Stimulated activated memory B cell treated with anti-CD40 and anti-IgM and Interleukin-4, amounts not matched to agents 10 μg/mL and 1 μg/mL and 100 μg/mL, for 72 hours (primary cell): ENCODE data around the gene DIPK1C.

ENCODE experiments used
- ATAC-seq: fragments of 150-1000 bp; cut with Tn5 transposase; 2 replicates; pipeline ENCODE4 v1.10.0; 2021
- H3K27ac Mint-ChIP-seq: one replicate; pipeline ENCODE4 v1.8.0; 2022; ENCODE audit warnings: mild to moderate bottlenecking, mixed read lengths
- H3K27me3 Mint-ChIP-seq: one replicate; pipeline ENCODE4 v1.8.0; 2022; ENCODE audit warnings: mixed read lengths
- H3K36me3 Mint-ChIP-seq: one replicate; pipeline ENCODE4 v1.8.0; 2022; ENCODE audit warnings: mixed read lengths
- H3K4me1 Mint-ChIP-seq: one replicate; pipeline ENCODE4 v1.8.0; 2022; ENCODE audit warnings: mixed read lengths
- H3K4me3 Mint-ChIP-seq: one replicate; pipeline ENCODE4 v1.8.0; 2022; ENCODE audit warnings: mild to moderate bottlenecking, moderate library complexity, mixed read lengths
- H3K9me3 Mint-ChIP-seq: one replicate; pipeline ENCODE4 v1.8.0; 2022; ENCODE audit warnings: mixed read lengths

The DIPK1C gene

GRCh38 chr18:74493689-74494088 is 36.6 kb upstream of the DIPK1C start:
- Mint-ChIP-seq H3K27me3 (no peaks in the 10 kb centered on the region), H3K4me3 (no peak overlapping the region), H3K4me1 (peaks cover 17% of the 10 kb centered on the region), H3K27ac (no peak overlapping the region), H3K36me3 (no peaks in the 10 kb centered on the region), H3K9me3 (no peaks in the 10 kb centered on the region)
- no peak for ATAC-seq

GRCh38 chr18:74492259-74492658 is 35.2 kb upstream of the DIPK1C start:
- Mint-ChIP-seq H3K4me1 (peaks cover 6% of the 10 kb centered on the region), H3K27ac (no peak overlapping the region), H3K4me3 (no peak overlapping the region), H3K36me3 (no peaks in the 10 kb centered on the region), H3K9me3 (no peaks in the 10 kb centered on the region), H3K27me3 (peaks cover 6% of the 10 kb centered on the region)
- no peak for ATAC-seq

DNA sequence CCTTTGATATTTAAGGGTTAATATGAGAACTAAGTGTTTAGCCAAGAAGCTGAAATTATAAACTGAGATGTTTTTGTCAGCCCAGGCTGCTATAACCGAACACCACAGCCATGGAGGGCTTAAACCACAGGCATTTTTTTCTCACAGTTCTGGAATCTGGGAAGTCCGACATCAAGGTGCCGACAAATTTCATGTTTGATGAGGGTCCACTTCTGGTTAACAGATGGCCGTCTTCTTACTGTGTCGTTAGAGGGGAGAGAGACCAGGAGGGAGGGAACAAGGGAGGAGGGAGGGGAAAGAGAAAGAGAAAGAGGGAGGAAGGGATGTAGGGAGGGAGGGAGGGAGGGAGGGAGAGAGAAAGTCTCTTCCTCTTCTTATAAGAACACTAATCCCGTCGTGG is 32.6 kb upstream of the DIPK1C start:
- no peaks in the 10 kb centered on the region for H3K9me3 Mint-ChIP-seq
- H3K4me3 Mint-ChIP-seq, result no peak overlapping the region
- H3K27me3 Mint-ChIP-seq, result peaks cover 20% of the 10 kb centered on the region
- peaks cover 3% of the 10 kb centered on the region for H3K4me1 Mint-ChIP-seq
- H3K27ac Mint-ChIP-seq, result no peak overlapping the region
- no peak for ATAC-seq
- H3K36me3 Mint-ChIP-seq, result no peaks in the 10 kb centered on the region

DNA sequence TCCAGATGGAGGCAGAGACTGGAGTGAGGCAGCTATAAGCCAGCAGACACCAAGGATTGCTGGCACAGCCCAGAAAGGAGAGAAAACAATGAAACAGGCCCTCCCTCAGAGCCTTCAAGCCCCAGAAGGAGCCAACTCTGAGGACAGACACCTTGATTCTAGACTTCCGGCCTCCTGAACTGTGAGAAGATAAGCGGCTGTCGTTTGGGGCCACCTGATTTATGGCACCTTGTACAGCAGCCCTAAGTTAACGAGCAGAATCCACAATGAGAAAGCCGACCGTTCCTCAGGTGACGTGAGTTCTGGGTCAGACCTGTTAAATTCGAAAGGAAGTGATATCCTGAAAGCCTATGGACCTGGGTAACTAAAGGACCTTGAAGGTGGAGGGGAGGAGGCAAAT is 31.8 kb upstream of the DIPK1C start:
- ATAC-seq, result no peak
- no peak overlapping the region for H3K4me3 Mint-ChIP-seq
- no peaks in the 10 kb centered on the region for H3K9me3 Mint-ChIP-seq
- H3K27ac Mint-ChIP-seq, result no peak overlapping the region
- peaks cover 6% of the 10 kb centered on the region for H3K4me1 Mint-ChIP-seq
- H3K36me3 Mint-ChIP-seq, result no peaks in the 10 kb centered on the region
- H3K27me3 Mint-ChIP-seq, result peaks cover 20% of the 10 kb centered on the region

- no peak overlapping the region for H3K27ac Mint-ChIP-seq
- ATAC-seq, result no peak
- no peaks in the 10 kb centered on the region for H3K36me3 Mint-ChIP-seq
- peaks cover 20% of the 10 kb centered on the region for H3K27me3 Mint-ChIP-seq
- no peaks in the 10 kb centered on the region for H3K9me3 Mint-ChIP-seq
- H3K4me1 Mint-ChIP-seq, result peaks cover 6% of the 10 kb centered on the region
- no peak overlapping the region for H3K4me3 Mint-ChIP-seq
Measured at GRCh38 chr18:74488354-74488753, 31.2 kb upstream of the DIPK1C start.

DNA sequence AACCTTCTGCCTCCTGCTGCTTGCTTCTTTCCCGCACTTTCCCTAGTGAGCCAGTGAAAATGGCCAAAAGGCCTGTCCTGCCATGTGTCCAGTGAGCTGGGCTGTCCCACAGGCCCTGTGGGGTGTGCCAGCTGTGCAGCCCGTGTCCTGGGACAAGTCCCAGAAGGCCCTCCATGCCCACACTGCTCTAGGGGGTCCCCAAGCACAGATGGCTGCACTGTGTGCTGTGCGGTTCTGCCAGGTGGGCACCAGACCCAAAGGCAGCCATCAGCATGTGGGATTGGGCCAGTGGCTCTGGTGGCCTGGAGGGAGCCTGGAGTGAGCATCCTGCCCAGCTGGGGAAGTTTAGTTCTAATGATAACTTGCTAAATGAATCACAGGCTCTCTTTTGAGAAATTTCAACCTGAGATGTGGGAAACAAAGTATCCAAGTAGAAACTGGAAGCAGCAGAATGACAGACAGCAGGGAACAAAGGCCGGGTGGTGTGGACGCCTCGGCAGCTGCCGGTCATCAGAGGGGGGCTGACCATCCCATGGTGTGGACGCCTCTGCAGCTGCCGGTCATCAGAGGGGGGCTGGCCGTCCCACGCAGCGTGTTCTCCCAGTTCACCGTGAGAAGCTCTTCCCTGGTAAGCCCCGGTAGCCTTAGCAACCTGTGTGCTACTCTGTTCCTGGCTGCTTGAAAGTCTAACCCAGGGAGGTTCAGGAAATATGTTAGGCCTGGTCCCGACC is 29.2 kb upstream of the DIPK1C start:
- Mint-ChIP-seq H3K4me3 (no peak overlapping the region), H3K27me3 (peaks cover 28% of the 10 kb centered on the region), H3K36me3 (no peaks in the 10 kb centered on the region), H3K4me1 (peaks cover 6% of the 10 kb centered on the region), H3K9me3 (no peaks in the 10 kb centered on the region), H3K27ac (no peak overlapping the region)
- ATAC-seq, result no peak

DNA sequence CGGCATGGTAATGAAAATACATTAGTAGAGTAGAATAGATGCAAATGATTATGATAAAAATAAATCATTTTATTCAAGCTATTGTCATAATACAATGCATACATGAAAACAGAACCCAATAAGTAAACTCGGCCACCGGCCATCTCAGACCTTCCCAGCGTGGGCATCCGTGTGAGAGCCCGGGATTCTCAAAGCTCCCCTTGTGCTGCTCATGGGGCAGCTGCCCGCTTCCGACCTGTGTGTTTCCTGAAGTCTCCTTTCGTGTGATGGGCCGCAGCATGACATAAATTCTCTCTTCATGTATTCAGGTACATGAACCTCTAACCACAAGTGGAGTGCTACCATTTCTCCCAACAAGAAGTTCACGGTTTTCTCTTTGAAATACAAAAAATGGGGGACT is 25.6 kb upstream of the DIPK1C start:
- Mint-ChIP-seq H3K36me3 (no peaks in the 10 kb centered on the region), H3K27me3 (peaks cover 38% of the 10 kb centered on the region), H3K4me3 (no peak overlapping the region), H3K9me3 (no peaks in the 10 kb centered on the region), H3K4me1 (peaks cover 6% of the 10 kb centered on the region), H3K27ac (no peak overlapping the region)
- no peak for ATAC-seq

GRCh38 chr18:74480149-74480651 is 23.1 kb upstream of the DIPK1C start:
- H3K27ac Mint-ChIP-seq, result no peak overlapping the region
- ATAC-seq, result no peak
- no peaks in the 10 kb centered on the region for H3K9me3 Mint-ChIP-seq
- no peaks in the 10 kb centered on the region for H3K36me3 Mint-ChIP-seq
- peaks cover 32% of the 10 kb centered on the region for H3K27me3 Mint-ChIP-seq
- H3K4me1 Mint-ChIP-seq, result peaks cover 6% of the 10 kb centered on the region
- no peak overlapping the region for H3K4me3 Mint-ChIP-seq

DNA sequence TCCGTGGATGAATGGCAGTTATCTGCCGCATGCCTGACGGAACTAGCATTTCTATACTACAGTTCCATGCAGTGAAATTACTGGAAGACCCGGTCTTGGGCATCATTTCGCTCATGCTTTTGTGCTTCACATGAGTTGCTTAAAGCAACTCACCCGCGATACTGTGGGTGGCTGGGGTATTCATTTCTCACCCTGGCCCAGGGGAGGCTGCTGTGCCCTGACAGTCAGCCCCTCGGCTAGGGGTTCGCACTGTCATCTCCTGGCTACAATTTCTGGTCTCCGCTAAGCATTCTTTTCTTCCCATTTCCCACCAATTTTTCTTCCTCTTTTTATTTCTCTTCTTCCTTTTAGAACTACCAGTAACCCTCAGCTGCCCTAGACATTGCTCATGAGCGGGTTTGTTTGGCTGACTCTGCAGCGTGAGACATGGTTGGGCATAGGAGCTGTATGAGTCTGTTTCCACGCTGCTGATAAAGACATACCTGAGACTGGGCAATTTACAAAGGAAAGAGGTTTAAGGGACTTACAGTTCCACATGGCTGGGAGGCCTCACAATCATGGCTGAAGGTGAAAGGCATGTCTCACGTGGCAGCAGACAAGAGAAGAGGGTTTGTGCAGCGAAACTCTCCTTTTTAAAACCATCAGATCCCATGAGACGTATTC is 22.5 kb upstream of the DIPK1C start:
- H3K4me1 Mint-ChIP-seq, result peaks cover 3% of the 10 kb centered on the region
- H3K4me3 Mint-ChIP-seq, result no peak overlapping the region
- no peaks in the 10 kb centered on the region for H3K36me3 Mint-ChIP-seq
- no peak overlapping the region for H3K27ac Mint-ChIP-seq
- no peak for ATAC-seq
- H3K9me3 Mint-ChIP-seq, result no peaks in the 10 kb centered on the region
- peaks cover 35% of the 10 kb centered on the region for H3K27me3 Mint-ChIP-seq

- Mint-ChIP-seq H3K27ac (no peak overlapping the region), H3K36me3 (no peaks in the 10 kb centered on the region), H3K4me3 (no peak overlapping the region), H3K9me3 (no peaks in the 10 kb centered on the region), H3K4me1 (no peaks in the 10 kb centered on the region), H3K27me3 (peaks cover 35% of the 10 kb centered on the region)
- no peak for ATAC-seq
Measured at GRCh38 chr18:74478880-74479279, 21.8 kb upstream of the DIPK1C start.

- Mint-ChIP-seq H3K4me3 (no peak overlapping the region), H3K9me3 (no peaks in the 10 kb centered on the region), H3K27me3 (peaks cover 35% of the 10 kb centered on the region), H3K4me1 (no peaks in the 10 kb centered on the region), H3K36me3 (no peaks in the 10 kb centered on the region), H3K27ac (no peak overlapping the region)
- ATAC-seq, result no peak
Measured at GRCh38 chr18:74478316-74478715, 21.2 kb upstream of the DIPK1C start.

- H3K27ac Mint-ChIP-seq, result no peak overlapping the region
- ATAC-seq, result no peak
- H3K4me1 Mint-ChIP-seq, result no peaks in the 10 kb centered on the region
- H3K9me3 Mint-ChIP-seq, result no peaks in the 10 kb centered on the region
- H3K36me3 Mint-ChIP-seq, result no peaks in the 10 kb centered on the region
- H3K27me3 Mint-ChIP-seq, result peaks cover 31% of the 10 kb centered on the region
- H3K4me3 Mint-ChIP-seq, result no peak overlapping the region
Measured at GRCh38 chr18:74477771-74478170, 20.7 kb upstream of the DIPK1C start.

- no peak for ATAC-seq
- no peak overlapping the region for H3K27ac Mint-ChIP-seq
- H3K4me3 Mint-ChIP-seq, result no peak overlapping the region
- no peaks in the 10 kb centered on the region for H3K4me1 Mint-ChIP-seq
- no peaks in the 10 kb centered on the region for H3K9me3 Mint-ChIP-seq
- H3K27me3 Mint-ChIP-seq, result peaks cover 27% of the 10 kb centered on the region
- H3K36me3 Mint-ChIP-seq, result no peaks in the 10 kb centered on the region
Measured at GRCh38 chr18:74476140-74476539, 19.0 kb upstream of the DIPK1C start.

DNA sequence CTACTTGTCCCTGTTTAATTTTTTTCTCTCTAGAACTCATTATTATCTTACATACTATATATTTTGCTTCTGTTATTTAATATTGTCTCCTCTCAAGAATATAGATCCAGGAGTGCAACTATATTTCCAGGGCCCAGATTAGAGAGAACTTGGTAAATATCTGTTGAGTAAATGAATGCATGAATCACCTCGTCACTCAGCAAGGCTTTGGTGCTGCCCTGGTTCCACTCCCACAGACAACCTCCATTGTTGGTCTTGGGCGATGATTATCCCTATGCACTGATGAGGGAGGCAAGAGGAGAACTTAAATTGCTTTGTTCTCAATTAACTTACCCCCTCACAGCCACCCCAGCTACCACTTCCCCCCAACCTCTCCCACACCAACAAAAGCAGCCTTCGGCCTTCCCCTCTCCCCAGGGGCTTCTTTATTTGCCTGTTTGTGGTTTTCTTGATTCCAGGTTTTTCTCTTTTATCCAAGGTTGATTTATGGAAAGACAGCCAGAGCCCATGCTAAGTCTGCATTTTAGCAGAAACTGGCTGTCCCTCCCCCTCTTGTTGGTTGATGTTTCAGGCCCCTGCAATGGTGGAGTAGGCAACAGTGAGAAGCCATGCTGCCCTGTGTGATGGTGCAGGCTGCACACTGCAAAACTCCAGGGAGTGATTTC is 17.0 kb upstream of the DIPK1C start:
- no peaks in the 10 kb centered on the region for H3K36me3 Mint-ChIP-seq
- no peak overlapping the region for H3K4me3 Mint-ChIP-seq
- no peaks in the 10 kb centered on the region for H3K4me1 Mint-ChIP-seq
- peaks cover 7% of the 10 kb centered on the region for H3K9me3 Mint-ChIP-seq
- ATAC-seq, result no peak
- no peak overlapping the region for H3K27ac Mint-ChIP-seq
- peaks cover 39% of the 10 kb centered on the region for H3K27me3 Mint-ChIP-seq

DNA sequence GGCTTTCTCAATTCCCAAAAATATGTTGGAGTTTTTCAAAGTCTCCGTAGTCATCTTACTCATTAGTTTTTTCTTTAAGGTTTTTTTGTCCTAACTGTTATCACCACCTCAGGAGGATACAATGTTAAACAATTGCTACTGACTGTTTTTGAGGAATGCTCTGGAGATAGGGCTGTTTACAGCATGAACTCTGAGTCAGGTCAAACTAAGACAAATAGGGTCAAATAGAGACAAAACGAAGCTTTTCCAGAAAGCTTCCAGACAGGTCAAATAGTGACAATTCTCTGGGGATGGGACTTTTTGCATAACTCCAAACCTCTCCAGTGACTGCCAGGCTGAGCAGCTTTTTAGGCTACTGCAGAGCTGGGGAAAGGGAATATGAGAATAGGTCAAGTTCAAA is 15.2 kb upstream of the DIPK1C start:
- H3K9me3 Mint-ChIP-seq, result peaks cover 7% of the 10 kb centered on the region
- peaks cover 23% of the 10 kb centered on the region for H3K27me3 Mint-ChIP-seq
- ATAC-seq, result no peak
- H3K27ac Mint-ChIP-seq, result no peak overlapping the region
- no peaks in the 10 kb centered on the region for H3K4me1 Mint-ChIP-seq
- no peak overlapping the region for H3K4me3 Mint-ChIP-seq
- no peaks in the 10 kb centered on the region for H3K36me3 Mint-ChIP-seq
